ENCODE measurements around the gene ITGB3. TPM values are rescaled to one million over a fixed set of nuclear protein-coding genes. Genes with fewer than 3 reads are reported as not detected.
A peak's percentile ranks its signal among the peaks of the same experiment; 100 is the strongest.

Gene ITGB3
- total RNA-seq, 2 experiments from 2014 or later = not detected

DNA sequence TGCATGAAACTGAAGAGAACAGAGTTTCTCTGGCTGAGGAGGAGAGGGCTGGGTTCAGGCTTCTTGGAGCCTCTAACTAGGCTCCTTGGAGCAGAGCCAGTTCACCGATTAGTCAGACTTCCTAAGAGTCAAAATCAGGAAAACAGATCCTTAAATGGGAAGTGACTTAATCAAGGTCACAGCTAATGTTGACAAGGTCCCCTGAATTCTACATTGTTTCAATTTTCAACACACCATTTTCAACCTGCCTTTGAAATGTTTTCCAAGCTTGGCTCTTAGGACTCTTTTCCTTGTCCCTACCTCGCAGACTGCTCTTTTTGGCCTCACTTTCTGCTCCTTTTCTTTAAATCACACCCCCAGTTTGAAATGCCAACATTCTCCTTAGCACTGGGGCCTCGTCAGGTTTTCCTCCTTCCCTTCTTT, 28.2 kb upstream of the ITGB3 start:
- peaks cover 1% of the 10 kb centered on the region for H3K27me3 Mint-ChIP-seq (ENCODE audit: low read depth)
- peaks cover 8% of the 10 kb centered on the region for H3K9me3 Mint-ChIP-seq
- H3K36me3 Mint-ChIP-seq (ENCODE audit: low read depth) = no peaks in the 10 kb centered on the region
- H3K4me1 Mint-ChIP-seq (ENCODE audit: low read depth) = peaks cover 13% of the 10 kb centered on the region
- H3K4me3 Mint-ChIP-seq = no peak overlapping the region
- intact Hi-C loops (cut with micrococcal nuclease) = no loop called here
- CTCF ChIA-PET = interaction anchor here (2.1 kb wide), 1 partner anchor 90 kb away, joined by 8 read pairs; no protein-coding TSS in a partner anchor
- DNase-seq = no peak
- no peak overlapping the region for H3K27ac Mint-ChIP-seq

DNA sequence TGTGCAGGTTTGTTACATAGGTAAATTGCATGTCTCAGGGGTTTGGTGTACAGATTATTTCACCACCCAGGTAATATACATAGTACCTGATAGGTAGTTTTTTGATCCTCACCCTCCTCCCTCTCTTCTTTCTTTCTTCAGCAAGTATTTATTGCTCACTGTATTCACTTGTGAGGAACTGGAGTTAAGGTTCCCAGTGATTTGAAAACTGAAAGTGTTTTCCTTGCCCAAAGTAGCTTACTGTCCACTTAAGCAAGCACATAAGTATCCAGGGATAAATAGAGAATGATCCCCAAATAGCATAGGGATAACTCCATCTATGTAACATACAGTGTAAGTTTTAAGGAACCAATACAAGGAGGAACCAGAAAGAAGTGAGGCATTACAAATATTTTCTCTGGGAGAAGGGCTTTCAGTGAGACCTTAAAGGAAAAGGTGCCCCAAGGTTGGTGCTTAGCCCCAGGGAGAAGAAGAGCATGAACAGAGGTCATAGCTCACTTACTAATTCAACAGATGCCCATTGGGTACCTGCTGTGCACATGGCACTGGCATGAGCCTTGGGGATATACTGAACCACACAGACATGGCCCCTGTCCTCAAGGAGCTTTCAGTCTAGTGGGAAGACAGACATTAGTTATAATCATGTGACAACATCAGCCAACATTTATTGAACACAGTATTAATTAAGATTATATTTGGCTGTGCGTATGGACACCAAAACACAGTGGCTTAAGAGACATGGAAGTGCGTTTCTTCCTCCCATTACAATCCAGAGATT, 27.5 kb upstream of the ITGB3 start:
- peaks cover 9% of the 10 kb centered on the region for H3K4me1 Mint-ChIP-seq (ENCODE audit: low read depth)
- no peak overlapping the region for H3K4me3 Mint-ChIP-seq
- no peaks in the 10 kb centered on the region for H3K36me3 Mint-ChIP-seq (ENCODE audit: low read depth)
- DNase-seq = no peak
- H3K27ac Mint-ChIP-seq = no peak overlapping the region
- CTCF ChIA-PET = interaction anchor here (2.1 kb wide), 1 partner anchor 89 kb away, joined by 8 read pairs; no protein-coding TSS in a partner anchor
- H3K27me3 Mint-ChIP-seq (ENCODE audit: low read depth) = peaks cover 3% of the 10 kb centered on the region
- intact Hi-C loops (cut with micrococcal nuclease) = no loop called here
- peaks cover 8% of the 10 kb centered on the region for H3K9me3 Mint-ChIP-seq

DNA sequence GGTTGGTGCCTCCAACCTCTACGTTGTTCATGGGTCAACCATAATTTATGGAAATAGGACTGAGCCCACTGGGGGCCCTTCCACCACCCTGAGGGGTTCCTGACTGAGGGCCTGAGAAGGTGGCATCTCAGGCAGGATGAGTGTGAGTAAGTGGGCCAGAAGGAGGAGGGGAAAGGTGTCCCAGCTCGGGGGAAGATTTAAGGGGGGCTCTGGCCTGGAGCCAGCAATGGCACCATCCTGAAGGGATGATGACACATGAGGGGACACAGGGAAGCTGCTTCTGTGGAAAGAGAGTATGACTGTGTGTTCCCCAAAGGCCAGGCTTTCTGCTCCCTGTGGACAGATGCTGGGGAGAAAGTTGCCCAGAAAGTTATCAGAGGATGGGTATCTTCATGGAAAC, 25.8 kb upstream of the ITGB3 start:
- Mint-ChIP-seq H3K27me3 (ENCODE audit: low read depth) (peaks cover 3% of the 10 kb centered on the region), H3K4me1 (ENCODE audit: low read depth) (peaks cover 9% of the 10 kb centered on the region), H3K9me3 (peaks cover 8% of the 10 kb centered on the region), H3K27ac (no peak overlapping the region), H3K36me3 (ENCODE audit: low read depth) (no peaks in the 10 kb centered on the region), H3K4me3 (no peak overlapping the region)
- intact Hi-C loops (cut with micrococcal nuclease) = no loop called here
- no peak for DNase-seq
- CTCF ChIA-PET = no interaction called here

DNA sequence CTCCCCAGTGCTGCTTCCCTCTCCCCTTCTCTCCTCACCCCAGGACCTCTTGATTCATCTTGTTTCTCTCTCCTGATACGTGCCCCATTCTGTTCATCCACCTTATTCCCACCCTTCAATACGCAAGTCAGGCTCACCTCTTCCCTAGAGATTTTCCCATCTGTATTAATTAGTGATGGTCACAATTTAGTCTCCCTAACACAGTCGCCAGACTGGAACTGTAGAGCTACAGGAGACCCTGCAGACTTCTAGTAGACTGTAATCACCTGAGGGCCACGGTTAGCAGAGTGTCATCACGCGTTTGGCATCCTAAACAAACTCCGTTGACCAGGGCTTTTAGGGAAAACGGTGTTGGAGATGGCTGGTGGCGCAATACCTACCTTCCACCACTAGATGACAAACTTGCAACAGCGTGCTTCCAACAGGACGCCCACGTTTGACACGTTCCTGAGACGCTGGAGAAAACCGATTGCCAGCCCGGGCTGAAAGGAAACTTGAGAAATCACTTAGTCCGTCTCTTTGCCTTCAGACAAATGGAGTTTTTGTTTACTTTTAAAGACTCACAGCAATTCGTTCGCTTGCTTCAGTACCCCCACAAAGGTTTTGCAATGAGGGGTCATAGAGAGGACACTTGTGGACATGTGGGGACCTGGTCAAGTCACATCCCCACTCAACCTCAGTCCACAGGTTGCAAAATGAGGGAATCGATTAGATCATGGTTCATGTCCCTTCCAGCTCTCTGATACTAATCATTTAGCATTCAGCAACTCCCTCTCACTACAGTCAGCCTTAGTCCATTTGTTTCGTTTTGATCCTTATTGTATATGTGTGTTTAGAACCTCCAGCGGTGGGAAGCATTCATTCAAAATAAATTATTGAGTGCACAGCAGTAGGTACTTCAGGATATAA, 23.8 kb upstream of the ITGB3 start:
- intact Hi-C loops (cut with micrococcal nuclease) = loop anchor here (1.0 kb wide), 2 partner anchors 86 to 386 kb away; no protein-coding TSS in a partner anchor
- Mint-ChIP-seq H3K27ac (no peak overlapping the region), H3K4me1 (ENCODE audit: low read depth) (peaks cover 9% of the 10 kb centered on the region), H3K36me3 (ENCODE audit: low read depth) (no peaks in the 10 kb centered on the region), H3K27me3 (ENCODE audit: low read depth) (peaks cover 3% of the 10 kb centered on the region), H3K9me3 (no peaks in the 10 kb centered on the region), H3K4me3 (peak overlapping the region; percentile 34)
- CTCF ChIA-PET = interaction anchor here (0.7 to 4.0 kb wide), 10 partner anchors 11 to 488 kb away, joined by 3 to 51 read pairs (median 3); no protein-coding TSS in a partner anchor
- peak; percentile 90 for DNase-seq

DNA sequence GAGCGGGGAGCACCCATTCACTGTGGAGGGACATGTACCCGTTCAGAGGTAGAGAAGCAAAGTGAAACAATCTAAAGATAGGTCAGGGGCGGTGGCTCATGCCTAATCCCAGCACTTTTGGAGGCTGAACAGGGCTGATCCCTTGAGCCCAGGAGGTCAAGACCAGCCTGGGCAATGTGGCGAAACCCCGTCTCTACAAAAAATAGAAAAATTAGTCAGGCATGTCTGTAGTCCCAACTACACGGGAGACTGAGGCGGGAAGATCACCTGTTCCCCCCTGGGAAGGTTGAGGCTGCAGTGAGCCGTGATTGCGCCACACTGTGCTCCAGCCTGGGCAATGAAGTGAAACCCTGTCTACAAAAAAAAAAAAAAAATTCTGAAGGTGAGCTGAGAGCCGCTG, 22.8 kb upstream of the ITGB3 start:
- Mint-ChIP-seq H3K4me1 (ENCODE audit: low read depth) (peaks cover 9% of the 10 kb centered on the region), H3K27ac (no peak overlapping the region), H3K27me3 (ENCODE audit: low read depth) (peaks cover 3% of the 10 kb centered on the region), H3K36me3 (ENCODE audit: low read depth) (no peaks in the 10 kb centered on the region), H3K9me3 (no peaks in the 10 kb centered on the region), H3K4me3 (no peak overlapping the region)
- CTCF ChIA-PET = interaction anchor here (0.9 to 4.0 kb wide), 3 partner anchors 24 to 85 kb away, joined by 3 to 51 read pairs (median 3); no protein-coding TSS in a partner anchor
- DNase-seq = no peak
- intact Hi-C loops (cut with micrococcal nuclease) = no loop called here

DNA sequence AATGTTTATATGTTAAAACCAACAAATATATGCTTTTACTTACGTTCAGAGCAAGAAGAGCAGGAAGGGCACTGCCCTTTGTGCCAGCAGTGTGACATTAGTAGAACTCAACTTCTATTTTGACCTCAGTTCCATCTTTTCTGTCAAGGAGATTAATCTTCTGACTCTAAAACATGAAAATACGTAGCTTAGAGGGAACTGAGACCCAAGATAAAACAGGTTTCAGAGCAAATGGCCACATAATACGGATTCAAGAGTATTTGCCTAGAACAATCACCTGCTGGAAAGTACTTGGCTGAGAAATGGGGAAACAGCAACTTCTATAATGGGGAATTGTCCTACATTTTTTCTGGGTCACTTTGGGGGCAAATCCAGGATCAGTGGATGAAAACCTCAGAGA, 22.3 kb upstream of the ITGB3 start:
- intact Hi-C loops (cut with micrococcal nuclease) = no loop called here
- CTCF ChIA-PET = interaction anchor here (4.0 kb wide), 1 partner anchor 84 kb away, joined by 51 read pairs; no protein-coding TSS in a partner anchor
- no peaks in the 10 kb centered on the region for H3K9me3 Mint-ChIP-seq
- H3K4me1 Mint-ChIP-seq (ENCODE audit: low read depth) = peaks cover 9% of the 10 kb centered on the region
- H3K4me3 Mint-ChIP-seq = no peak overlapping the region
- no peaks in the 10 kb centered on the region for H3K36me3 Mint-ChIP-seq (ENCODE audit: low read depth)
- peaks cover 3% of the 10 kb centered on the region for H3K27me3 Mint-ChIP-seq (ENCODE audit: low read depth)
- no peak overlapping the region for H3K27ac Mint-ChIP-seq
- DNase-seq = no peak

DNA sequence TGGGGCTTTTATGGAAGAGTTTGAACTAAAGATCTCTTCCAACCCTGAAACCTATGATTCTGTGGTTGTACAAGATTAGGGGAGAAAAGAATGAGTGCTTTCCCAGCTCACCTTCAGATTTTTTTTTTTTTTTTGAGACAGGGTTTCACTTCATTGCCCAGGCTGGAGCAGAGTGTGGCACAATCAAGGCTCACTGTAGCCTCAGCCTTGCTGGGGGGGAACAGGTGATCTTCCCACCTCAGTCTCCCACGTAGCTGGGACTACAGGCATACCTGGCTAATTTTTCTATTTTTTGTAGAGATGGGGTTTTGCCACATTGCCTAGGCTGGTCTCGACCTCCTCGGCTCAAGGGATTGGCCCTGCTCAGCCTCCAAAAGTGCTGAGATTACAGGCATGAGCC, 21.8 kb upstream of the ITGB3 start:
- Mint-ChIP-seq H3K36me3 (ENCODE audit: low read depth) (no peaks in the 10 kb centered on the region), H3K9me3 (no peaks in the 10 kb centered on the region), H3K4me3 (no peak overlapping the region), H3K27me3 (ENCODE audit: low read depth) (peaks cover 3% of the 10 kb centered on the region), H3K27ac (no peak overlapping the region), H3K4me1 (ENCODE audit: low read depth) (peaks cover 9% of the 10 kb centered on the region)
- intact Hi-C loops (cut with micrococcal nuclease) = no loop called here
- CTCF ChIA-PET = interaction anchor here (4.0 kb wide), 1 partner anchor 84 kb away, joined by 51 read pairs; no protein-coding TSS in a partner anchor
- DNase-seq = no peak

DNA sequence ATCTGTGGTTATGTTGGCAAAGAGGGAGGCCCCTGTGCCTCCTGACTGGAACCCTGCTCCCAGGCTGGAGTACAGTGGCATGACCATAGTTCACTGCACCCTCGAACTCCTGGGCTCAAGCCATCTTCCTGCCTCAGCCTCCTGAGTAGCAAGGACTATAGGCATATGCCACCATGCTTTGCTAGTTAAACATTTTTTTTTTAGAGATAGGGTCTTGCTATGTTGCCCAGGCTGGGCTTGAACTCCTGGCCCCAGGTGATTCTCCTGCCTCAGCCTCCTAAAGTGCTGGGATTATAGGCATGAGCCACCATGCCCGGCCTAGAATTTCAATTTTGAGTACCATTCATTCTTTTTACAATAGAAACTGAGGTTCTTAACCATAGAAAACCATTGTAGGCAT, 21.2 kb upstream of the ITGB3 start:
- intact Hi-C loops (cut with micrococcal nuclease) = no loop called here
- no peaks in the 10 kb centered on the region for H3K9me3 Mint-ChIP-seq
- peaks cover 9% of the 10 kb centered on the region for H3K4me1 Mint-ChIP-seq (ENCODE audit: low read depth)
- no peak for DNase-seq
- H3K4me3 Mint-ChIP-seq = no peak overlapping the region
- H3K36me3 Mint-ChIP-seq (ENCODE audit: low read depth) = no peaks in the 10 kb centered on the region
- H3K27me3 Mint-ChIP-seq (ENCODE audit: low read depth) = peaks cover 3% of the 10 kb centered on the region
- H3K27ac Mint-ChIP-seq = no peak overlapping the region
- CTCF ChIA-PET = interaction anchor here (1.5 kb wide), 1 partner anchor 83 kb away, joined by 3 read pairs; no protein-coding TSS in a partner anchor

DNA sequence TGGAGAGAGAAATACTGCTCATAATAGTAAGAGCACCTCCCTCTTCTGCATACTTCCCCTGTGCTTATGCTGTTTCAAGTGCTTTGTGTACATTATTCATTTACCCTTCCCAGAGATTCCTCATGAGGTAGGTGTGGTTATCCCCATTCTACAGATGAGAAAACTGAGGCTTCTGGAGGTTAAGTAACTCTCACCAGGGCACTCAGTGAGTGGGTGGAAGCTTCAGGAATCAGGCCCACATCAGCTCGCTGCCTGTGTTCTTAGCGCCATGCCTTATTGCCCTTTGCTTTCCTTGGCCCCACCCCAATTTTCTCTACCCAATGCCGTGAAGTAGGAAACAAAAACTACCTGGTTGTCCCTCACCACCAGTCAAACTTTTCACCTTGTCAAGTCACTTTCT, 18.1 kb upstream of the ITGB3 start:
- intact Hi-C loops (cut with micrococcal nuclease) = no loop called here
- Mint-ChIP-seq H3K27me3 (ENCODE audit: low read depth) (peaks cover 2% of the 10 kb centered on the region), H3K36me3 (ENCODE audit: low read depth) (no peaks in the 10 kb centered on the region), H3K4me1 (ENCODE audit: low read depth) (no peaks in the 10 kb centered on the region), H3K9me3 (no peaks in the 10 kb centered on the region), H3K4me3 (no peak overlapping the region), H3K27ac (no peak overlapping the region)
- CTCF ChIA-PET = interaction anchor here (1.6 kb wide), 1 partner anchor 78 kb away, joined by 6 read pairs; no protein-coding TSS in a partner anchor
- DNase-seq = no peak

DNA sequence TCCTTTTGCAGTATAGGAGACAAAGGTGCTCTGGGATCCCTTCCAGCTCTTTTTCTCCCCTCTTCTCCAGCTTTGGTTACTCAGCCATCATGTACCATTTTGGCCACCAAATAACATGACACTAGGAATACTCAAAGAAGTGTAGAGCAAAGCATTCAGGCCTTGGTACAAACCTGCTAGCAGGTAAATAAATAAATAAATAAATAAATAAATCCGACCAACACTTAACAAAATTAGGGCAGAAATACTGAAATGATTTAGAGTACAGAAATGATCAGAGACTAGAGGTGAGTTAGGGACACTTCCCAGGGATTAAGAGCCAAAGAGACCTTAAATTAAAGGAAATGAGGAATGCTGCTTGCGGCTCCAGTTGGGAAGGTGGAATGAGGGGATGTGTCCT, 17.7 kb upstream of the ITGB3 start:
- Mint-ChIP-seq H3K4me3 (no peak overlapping the region), H3K4me1 (ENCODE audit: low read depth) (no peaks in the 10 kb centered on the region), H3K27me3 (ENCODE audit: low read depth) (no peaks in the 10 kb centered on the region), H3K9me3 (no peaks in the 10 kb centered on the region), H3K36me3 (ENCODE audit: low read depth) (no peaks in the 10 kb centered on the region), H3K27ac (no peak overlapping the region)
- intact Hi-C loops (cut with micrococcal nuclease) = no loop called here
- no peak for DNase-seq
- CTCF ChIA-PET = no interaction called here

DNA sequence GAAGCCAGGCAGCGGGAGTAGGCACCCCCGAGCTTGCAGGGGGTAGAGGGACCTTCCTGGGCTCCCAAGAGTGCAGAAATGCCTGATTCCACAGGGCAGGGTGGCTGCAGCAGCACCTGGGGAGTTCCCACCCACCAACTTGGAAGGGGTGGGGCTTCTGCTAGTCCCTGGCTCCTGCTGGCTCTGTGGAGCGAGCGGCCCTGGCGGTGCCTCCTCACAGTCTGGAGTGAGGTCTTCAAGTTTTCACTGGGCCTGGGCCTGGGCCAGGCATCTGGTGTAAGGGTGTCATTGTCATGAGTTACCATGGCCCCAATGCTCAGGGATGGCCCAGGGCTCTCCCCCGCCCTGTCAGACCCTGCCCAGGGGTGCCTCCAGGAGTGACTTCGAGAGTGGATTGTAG, 15.8 kb upstream of the ITGB3 start:
- no peak for DNase-seq
- Mint-ChIP-seq H3K4me1 (ENCODE audit: low read depth) (no peaks in the 10 kb centered on the region), H3K27ac (no peak overlapping the region), H3K27me3 (ENCODE audit: low read depth) (no peaks in the 10 kb centered on the region), H3K9me3 (no peaks in the 10 kb centered on the region), H3K36me3 (ENCODE audit: low read depth) (no peaks in the 10 kb centered on the region), H3K4me3 (no peak overlapping the region)
- CTCF ChIA-PET = no interaction called here
- intact Hi-C loops (cut with micrococcal nuclease) = no loop called here

DNA sequence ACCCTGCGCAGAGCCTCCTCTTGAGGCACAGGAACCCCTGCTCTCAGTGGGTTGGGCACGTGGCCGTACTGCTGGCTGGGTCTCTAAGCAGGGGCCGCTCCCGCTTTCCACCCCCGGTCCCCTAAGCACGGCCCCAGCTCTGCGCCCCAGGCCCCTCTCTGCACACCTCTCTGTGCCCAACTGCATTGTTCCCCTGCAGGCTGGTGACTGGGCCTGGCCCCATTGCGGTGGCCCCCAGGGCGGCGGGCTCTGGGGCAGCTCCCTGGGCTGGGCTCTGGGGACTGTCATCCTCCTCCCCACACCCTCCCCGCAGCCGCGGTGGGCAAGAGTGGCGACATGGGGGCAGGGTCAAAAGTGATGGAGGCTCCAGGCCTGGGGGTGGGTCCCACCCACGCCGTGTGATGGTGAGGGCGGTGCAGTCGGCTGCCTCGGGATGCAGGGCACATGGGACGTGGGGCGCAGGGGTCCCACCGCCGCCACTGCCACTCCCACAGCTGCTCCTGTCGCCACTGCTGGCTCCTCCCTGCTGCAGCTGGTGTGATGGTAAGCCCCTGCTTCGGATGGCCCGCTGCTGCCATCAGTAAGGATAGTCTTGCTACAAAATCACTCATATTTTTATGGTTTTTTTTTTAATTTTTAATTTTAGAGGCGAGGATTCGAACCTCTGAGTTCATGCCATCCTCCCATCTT, 15.2 kb upstream of the ITGB3 start:
- H3K27me3 Mint-ChIP-seq (ENCODE audit: low read depth) = no peaks in the 10 kb centered on the region
- no peaks in the 10 kb centered on the region for H3K9me3 Mint-ChIP-seq
- CTCF ChIA-PET = no interaction called here
- no peak overlapping the region for H3K4me3 Mint-ChIP-seq
- H3K27ac Mint-ChIP-seq = no peak overlapping the region
- intact Hi-C loops (cut with micrococcal nuclease) = no loop called here
- H3K36me3 Mint-ChIP-seq (ENCODE audit: low read depth) = no peaks in the 10 kb centered on the region
- no peak for DNase-seq
- no peaks in the 10 kb centered on the region for H3K4me1 Mint-ChIP-seq (ENCODE audit: low read depth)

Measured in activated naive CD4-positive, alpha-beta T cell treated with anti-CD3 and anti-CD28 coated beads for 36 hours (primary cell).